CD14-positive monocyte (primary cell): ENCODE results near the gene KRT74. TPM values are rescaled to one million over a fixed set of nuclear protein-coding genes. Genes with fewer than 3 reads are reported as not detected.

Source experiments
- DNase-seq, 3 donors: peaks; one replicate each; pipeline ENCODE4 v3.0.0-alpha.2; 2011 to 2022
- H2AFZ ChIP-seq: 2 replicates; pipeline ENCODE4 v1.6.0; 2012; ENCODE audit warnings: mild to moderate bottlenecking, low read depth, low read length, inconsistent platforms; ENCODE audit not compliant: insufficient read depth, poor library complexity, severe bottlenecking
- H3K27ac ChIP-seq, 2 donors: 1 replicate in 1 of 2; 2 replicates in 1 of 2; pipeline ENCODE4 v1.5.1; 2012 to 2013; ENCODE audit warnings: low read length in 2 of 2, control low read depth in 1 of 2, inconsistent platforms in 1 of 2, low read depth in 1 of 2, mild to moderate bottlenecking in 1 of 2
- H3K27me3 ChIP-seq, 2 donors: one replicate each; pipeline versions ENCODE4 v1.6.0 to v1.6.1; 2011 to 2013; ENCODE audit warnings: low read length in 2 of 2; ENCODE audit not compliant: control insufficient read depth in 2 of 2, insufficient read depth in 2 of 2
- H3K36me3 ChIP-seq, 2 donors: replicated peaks in 1 of 2; 1 replicate in 1 of 2; 2 replicates in 1 of 2; pipeline versions ENCODE4 v1.5.1 to v1.6.1; 2012 to 2013; ENCODE audit warnings: low read length in 2 of 2, control low read depth in 1 of 2, inconsistent platforms in 1 of 2, mild to moderate bottlenecking in 1 of 2; ENCODE audit not compliant: insufficient read depth in 2 of 2, control insufficient read depth in 1 of 2
- H3K4me1 ChIP-seq, 2 donors: 1 replicate in 1 of 2; 2 replicates in 1 of 2; pipeline versions ENCODE4 v1.5.1 to v1.6.1; 2012 to 2013; ENCODE audit warnings: low read length in 2 of 2, control low read depth in 1 of 2, inconsistent platforms in 1 of 2, mild to moderate bottlenecking in 1 of 2, moderate library complexity in 1 of 2; ENCODE audit not compliant: insufficient read depth in 2 of 2, control insufficient read depth in 1 of 2
- H3K4me2 ChIP-seq: replicated peaks from 2 replicates; pipeline ENCODE3; 2012; ENCODE audit warnings: low read length, moderate library complexity, mild to moderate bottlenecking; ENCODE audit not compliant: poor library complexity, severe bottlenecking; ENCODE audit errors: extremely low read depth
- H3K4me3 ChIP-seq, 3 experiments: fragments of 200-600 bp in 1 of 3; sonication (generic) in 1 of 3; replicated peaks in 1 of 3; 1 replicate in 2 of 3; 2 replicates in 1 of 3; pipeline ENCODE4 v1.5.1; 2011 to 2013; ENCODE audit warnings: low read length in 3 of 3, mild to moderate bottlenecking in 3 of 3, control low read depth in 2 of 3, low read depth in 2 of 3, inconsistent platforms in 1 of 3, moderate library complexity in 1 of 3
- H3K79me2 ChIP-seq: 2 replicates; pipeline ENCODE4 v1.6.0; 2012; ENCODE audit warnings: mild to moderate bottlenecking, control low read depth, inconsistent platforms, low read length, moderate library complexity; ENCODE audit not compliant: insufficient read depth
- H3K9ac ChIP-seq: 2 replicates; pipeline ENCODE4 v1.6.0; 2017; ENCODE audit warnings: low read length, mild to moderate bottlenecking; ENCODE audit not compliant: insufficient read depth, poor library complexity, severe bottlenecking
- H3K9me3 ChIP-seq, 2 donors: replicated peaks in 1 of 2; 1 replicate in 1 of 2; 2 replicates in 1 of 2; pipeline versions ENCODE4 v1.5.1 to v1.6.1; 2012 to 2013; ENCODE audit warnings: low read length in 2 of 2, control low read depth in 1 of 2; ENCODE audit not compliant: control insufficient read depth in 1 of 2, insufficient read depth in 1 of 2
- H4K20me1 ChIP-seq: 2 replicates; pipeline ENCODE4 v1.6.0; 2012; ENCODE audit warnings: mild to moderate bottlenecking, low read length, control low read depth, moderate library complexity; ENCODE audit not compliant: insufficient read depth
- H3K27ac Mint-ChIP-seq, 7 donors: one replicate each; pipeline ENCODE4 v1.8.0; 2020; ENCODE audit warnings: mild to moderate bottlenecking in 7 of 7, mixed read lengths in 7 of 7, moderate library complexity in 6 of 7, inconsistent platforms in 2 of 7
- H3K27me3 Mint-ChIP-seq, 3 donors: one replicate each; pipeline ENCODE4 v1.8.0; 2021 to 2022; ENCODE audit warnings: low read depth in 3 of 3, mild to moderate bottlenecking in 3 of 3, mixed read lengths in 3 of 3, moderate library complexity in 3 of 3, inconsistent platforms in 1 of 3
- H3K36me3 Mint-ChIP-seq, 2 donors: one replicate each; pipeline ENCODE4 v1.8.0; 2020; ENCODE audit warnings: mixed read lengths in 2 of 2, inconsistent platforms in 1 of 2, mild to moderate bottlenecking in 1 of 2
- H3K4me1 Mint-ChIP-seq: one replicate; pipeline ENCODE4 v1.8.0; 2020; ENCODE audit warnings: mild to moderate bottlenecking, mixed read lengths
- H3K4me3 Mint-ChIP-seq, 2 donors: one replicate each; pipeline ENCODE4 v1.8.0; 2020; ENCODE audit warnings: mild to moderate bottlenecking in 2 of 2, mixed read lengths in 2 of 2, moderate library complexity in 1 of 2
- H3K9me3 Mint-ChIP-seq, 7 donors: one replicate each; pipeline ENCODE4 v1.8.0; 2020 to 2022; ENCODE audit warnings: mixed read lengths in 7 of 7, mild to moderate bottlenecking in 6 of 7, moderate library complexity in 6 of 7, inconsistent platforms in 2 of 7
- CTCF ChIP-seq: fragments of 200-600 bp; IDR thresholded peaks from one replicate; pipeline ENCODE4 v1.8.0; 2022; ENCODE audit warnings: antibody characterized with exemption, mild to moderate bottlenecking
- WGBS: methylation state at CpG from one replicate; pipeline ENCODE4 v1.1.5; 2013; ENCODE audit warnings: missing lambda C conversion rate; ENCODE audit not compliant: insufficient coverage; 5-methylcytosine and 5-hydroxymethylcytosine counted together
- intact Hi-C, 2 donors: fragments of 100-400 bp; cut with micrococcal nuclease; formaldehyde crosslinking; loops; one replicate each; pipeline versions ENCODE4 v1.15.0 to v1.15.1; 2023
- polyA plus RNA-seq, 3 donors: library from polyadenylated mRNA; depleted of rRNA in 1 of 3; unstranded in 2 of 3; stranded (reverse) in 1 of 3; fragments of 300-500 nt in 2 of 3; fragments of >200 nt in 1 of 3; fragmentation: Illumina TruSeq in 2 of 3; gene quantifications; 1 replicate in 2 of 3; 2 replicates in 1 of 3; pipeline ENCODE4 v1.2.3, GENCODE V29; 2012 to 2021

The KRT74 gene
- polyA plus RNA-seq, 3 donors = not detected

DNA sequence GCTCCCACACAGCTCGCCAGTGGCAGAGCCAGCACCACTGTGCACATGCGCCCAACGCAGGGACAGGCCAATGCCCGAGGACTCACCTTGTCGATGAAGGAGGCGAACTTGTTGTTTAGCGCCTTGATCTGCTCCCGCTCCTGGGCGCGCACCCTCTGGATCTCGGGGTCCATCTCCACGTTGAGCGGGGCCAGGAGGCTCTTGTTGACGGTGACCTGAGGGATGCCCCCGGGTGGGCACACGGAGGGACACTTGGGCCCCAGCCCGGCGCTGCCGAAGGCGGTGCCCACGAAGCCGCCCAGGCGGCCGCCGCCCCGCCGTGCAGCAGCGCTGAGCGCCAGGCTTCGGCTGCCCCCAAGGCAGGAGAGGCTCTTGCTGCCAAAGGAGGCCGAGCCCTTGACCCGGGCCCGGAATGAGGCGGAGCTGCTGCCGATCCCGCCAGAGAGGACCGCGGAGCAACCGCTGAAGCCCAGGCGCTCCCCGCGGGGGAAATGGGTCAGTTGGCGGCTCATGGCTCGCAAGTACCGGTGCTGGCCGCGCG is 27.4 kb upstream of the KRT74 start, which contains the start of gene KRT72:
KRT72 (minus strand) TSS at position 523 of the 541 bp plus-strand sequence; CDS start at position 512, 11 bp downstream.
- Histone ChIP-seq H3K9me3 (peaks cover 0 to 5% of the 10 kb centered on the region in 2 donors), H3K36me3 (no peaks in the 10 kb centered on the region), H3K9ac (no peak within 1 kb of the TSS), H3K79me2 (no peaks in the 10 kb centered on the region), H3K4me2 (no peak within 1 kb of the TSS), H3K4me1 (no peaks in the 10 kb centered on the region), H4K20me1 (no peaks in the 10 kb centered on the region), H3K27me3 (peaks cover 19 to 28% of the 10 kb centered on the region in 2 donors), H3K4me3 (no peak within 1 kb of the TSS), H2AFZ (no peak within 1 kb of the TSS), H3K27ac (no peak within 1 kb of the TSS)
- Mint-ChIP-seq H3K36me3 (no peaks in the 10 kb centered on the region), H3K27me3 (peaks cover 21 to 39% (median 31%) of the 10 kb centered on the region in 3 donors), H3K4me1 (no peaks in the 10 kb centered on the region), H3K9me3 (peaks cover 0 to 11% (median 5%) of the 10 kb centered on the region in 7 donors), H3K4me3 (peak within 1 kb of the TSS in 1 of 2 donors; percentile 60), H3K27ac (peak within 1 kb of the TSS in 1 of 7 donors; percentile 14)
- no peak for TF ChIP-seq CTCF
- no peak for DNase-seq
- 34% methylated on average over 48 of the region's 48 CpGs for WGBS
- intact Hi-C loops = no loop called here

- 96% methylated on average over 8 of the region's 12 CpGs for WGBS
- H3K27me3 ChIP-seq = peaks cover 19 to 28% of the 10 kb centered on the region in 2 donors
- peaks cover 21 to 40% (median 31%) of the 10 kb centered on the region in 3 donors for H3K27me3 Mint-ChIP-seq
- no peaks in the 10 kb centered on the region for H3K36me3 Mint-ChIP-seq
- H3K4me2 ChIP-seq = no peak overlapping the region
- no peaks in the 10 kb centered on the region for H3K4me1 ChIP-seq
- DNase-seq = no peak
- no peak overlapping the region for H3K27ac ChIP-seq
- H3K4me3 Mint-ChIP-seq = peak overlapping the region in 1 of 2 donors; percentile 60
- intact Hi-C loops = no loop called here
- no peak overlapping the region for H3K4me3 ChIP-seq
- H3K9ac ChIP-seq = no peak overlapping the region
- peaks cover 0 to 5% of the 10 kb centered on the region in 2 donors for H3K9me3 ChIP-seq
- H3K9me3 Mint-ChIP-seq = peaks cover 0 to 11% (median 5%) of the 10 kb centered on the region in 7 donors
- H3K36me3 ChIP-seq = no peaks in the 10 kb centered on the region
- no peaks in the 10 kb centered on the region for H3K4me1 Mint-ChIP-seq
- TF ChIP-seq CTCF = no peak
- no peak overlapping the region for H3K27ac Mint-ChIP-seq
- no peaks in the 10 kb centered on the region for H3K79me2 ChIP-seq
- no peak overlapping the region for H2AFZ ChIP-seq
- H4K20me1 ChIP-seq = no peaks in the 10 kb centered on the region
Measured at GRCh38 chr12:52600475-52600874, 26.8 kb upstream of the KRT74 start.
